ENCODE measurements around the gene CHIA. TPM values are rescaled to one million over a fixed set of nuclear protein-coding genes. Genes with fewer than 3 reads are reported as not detected.

Gene CHIA
- total RNA-seq, 1 experiment from 2014 or later = not detected

- no peaks in the 10 kb centered on the region for H3K36me3 ChIP-seq (ENCODE audit: control insufficient read depth in 1 of 2, insufficient read depth in 2 of 2, low read length in 2 of 2)
- H3K4me3 ChIP-seq (replicated peaks in 1 of 2; ENCODE audit: low read depth in 1 of 2, low read length in 2 of 2) = no peak overlapping the region
- H3K27ac ChIP-seq (ENCODE audit: low read depth, low read length) = no peak overlapping the region
- ATAC-seq (no peak), DNase-seq (ENCODE audit: low read depth, low spot score) (no peak)
- H4K20me1 ChIP-seq (ENCODE audit: insufficient read depth) = no peaks in the 10 kb centered on the region
- H3K9me3 ChIP-seq (ENCODE audit: control insufficient read depth in 1 of 2, insufficient read depth in 1 of 2, low read depth in 1 of 2, low read length in 2 of 2) = no peaks in the 10 kb centered on the region
- intact Hi-C loops (cut with micrococcal nuclease) = no loop called here
- H3K79me2 ChIP-seq (ENCODE audit: insufficient read depth, low read length) = no peaks in the 10 kb centered on the region
- ChIA-PET CTCF (no interaction called here), RAD21 (ENCODE audit: low non-redundant PET in 1 of 2, low total read pairs in 2 of 2, uncharacterized antibody in 2 of 2, unreplicated experiment in 2 of 2) (no interaction called here), POLR2A (no interaction called here)
- BruUV-seq (replicated peaks) = no TSS peak
- no peak overlapping the region for H3K9ac ChIP-seq (ENCODE audit: low read length)
- H2AFZ ChIP-seq (ENCODE audit: low read depth, low read length, poor library complexity, severe bottlenecking) = no peak overlapping the region
- no peaks in the 10 kb centered on the region for H3K4me1 ChIP-seq (ENCODE audit: control insufficient read depth in 1 of 2, insufficient read depth in 2 of 2, low read length in 2 of 2)
- TF ChIP-seq EZH2 (IDR thresholded peaks at IDR 0.05) (no peak), MAX (IDR thresholded peaks at IDR 0.05) (no peak), CEBPB (IDR thresholded peaks at IDR 0.05; ENCODE audit: low read depth) (no peak), CBX3 (IDR thresholded peaks at IDR 0.05; ENCODE audit: low read depth) (no peak)
- peaks cover 14% of the 10 kb centered on the region; the same call in 1 of the 2 replicates for H3K27me3 ChIP-seq (ENCODE audit: insufficient read depth, low read length)
- no peak overlapping the region for H3K4me2 ChIP-seq (ENCODE audit: low read length)
- no peaks in the 10 kb centered on the region for H3K9me2 ChIP-seq (ENCODE audit: insufficient read depth)
Measured at GRCh38 chr1:111286912-111287311, 3.7 kb upstream of the CHIA start.

DNA sequence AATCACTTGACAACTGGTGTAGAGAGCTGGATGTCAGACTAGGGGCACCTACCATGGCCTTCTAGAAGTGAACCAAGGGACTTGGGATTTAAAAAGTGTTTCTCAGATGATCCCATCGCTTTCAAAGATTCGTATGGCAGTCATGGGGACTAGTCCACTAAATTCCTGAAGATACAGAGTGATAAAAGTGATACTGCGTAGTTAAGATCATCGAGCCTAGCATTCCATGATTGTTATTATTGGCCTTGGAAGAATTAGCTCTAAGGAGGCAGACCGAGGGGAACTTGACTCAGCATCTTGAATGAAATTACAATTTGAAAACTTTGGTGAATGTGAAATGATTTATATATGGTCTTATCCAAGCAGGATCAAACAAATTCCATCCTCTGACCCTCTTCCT lies 1.3 kb upstream of the CHIA start:
- Histone ChIP-seq H3K4me3 (replicated peaks in 1 of 2; ENCODE audit: low read depth in 1 of 2, low read length in 2 of 2) (no peak overlapping the region), H2AFZ (ENCODE audit: low read depth, low read length, poor library complexity, severe bottlenecking) (no peak overlapping the region), H3K36me3 (ENCODE audit: control insufficient read depth in 1 of 2, insufficient read depth in 2 of 2, low read length in 2 of 2) (no peaks in the 10 kb centered on the region), H3K4me2 (ENCODE audit: low read length) (no peak overlapping the region), H3K4me1 (ENCODE audit: control insufficient read depth in 1 of 2, insufficient read depth in 2 of 2, low read length in 2 of 2) (no peaks in the 10 kb centered on the region), H4K20me1 (ENCODE audit: insufficient read depth) (no peaks in the 10 kb centered on the region), H3K9ac (ENCODE audit: low read length) (no peak overlapping the region), H3K9me2 (ENCODE audit: insufficient read depth) (no peaks in the 10 kb centered on the region), H3K27ac (ENCODE audit: low read depth, low read length) (no peak overlapping the region), H3K27me3 (ENCODE audit: insufficient read depth, low read length) (peaks cover 14% of the 10 kb centered on the region; the same call in 1 of the 2 replicates), H3K9me3 (ENCODE audit: control insufficient read depth in 1 of 2, insufficient read depth in 1 of 2, low read depth in 1 of 2, low read length in 2 of 2) (no peaks in the 10 kb centered on the region), H3K79me2 (ENCODE audit: insufficient read depth, low read length) (no peaks in the 10 kb centered on the region)
- intact Hi-C loops (cut with micrococcal nuclease) = no loop called here
- no TSS peak for BruUV-seq (replicated peaks)
- ChIA-PET CTCF (no interaction called here), RAD21 (ENCODE audit: low non-redundant PET in 1 of 2, low total read pairs in 2 of 2, uncharacterized antibody in 2 of 2, unreplicated experiment in 2 of 2) (no interaction called here), POLR2A (no interaction called here)
- ATAC-seq (no peak), DNase-seq (ENCODE audit: low read depth, low spot score) (no peak)
- TF ChIP-seq CBX3 (IDR thresholded peaks at IDR 0.05; ENCODE audit: low read depth) (no peak), POLR2AphosphoS5 (IDR thresholded peaks at IDR 0.05; ENCODE audit: low read depth, low read length) (no peak), JUND (IDR thresholded peaks at IDR 0.05) (no peak), SP1 (IDR thresholded peaks at IDR 0.05; ENCODE audit: low read depth) (no peak), EZH2phosphoT487 (IDR thresholded peaks at IDR 0.05; ENCODE audit: borderline replicate concordance) (no peak), EZH2 (IDR thresholded peaks at IDR 0.05) (no peak), SRF (IDR thresholded peaks at IDR 0.05; ENCODE audit: low read depth) (no peak), FOSL1 (IDR thresholded peaks at IDR 0.05; ENCODE audit: low read depth) (no peak), ZNF274 (IDR thresholded peaks at IDR 0.05; ENCODE audit: low read depth, low read length) (no peak), CEBPB (IDR thresholded peaks at IDR 0.05; ENCODE audit: low read depth) (no peak), ZBTB33 (IDR thresholded peaks at IDR 0.05; ENCODE audit: extremely low read depth, insufficient replicate concordance, low read length) (no peak), ATF3 (IDR thresholded peaks at IDR 0.05) (no peak), ZFX (IDR thresholded peaks at IDR 0.05) (no peak)
- TF ChIP-seq, protein P1, sequence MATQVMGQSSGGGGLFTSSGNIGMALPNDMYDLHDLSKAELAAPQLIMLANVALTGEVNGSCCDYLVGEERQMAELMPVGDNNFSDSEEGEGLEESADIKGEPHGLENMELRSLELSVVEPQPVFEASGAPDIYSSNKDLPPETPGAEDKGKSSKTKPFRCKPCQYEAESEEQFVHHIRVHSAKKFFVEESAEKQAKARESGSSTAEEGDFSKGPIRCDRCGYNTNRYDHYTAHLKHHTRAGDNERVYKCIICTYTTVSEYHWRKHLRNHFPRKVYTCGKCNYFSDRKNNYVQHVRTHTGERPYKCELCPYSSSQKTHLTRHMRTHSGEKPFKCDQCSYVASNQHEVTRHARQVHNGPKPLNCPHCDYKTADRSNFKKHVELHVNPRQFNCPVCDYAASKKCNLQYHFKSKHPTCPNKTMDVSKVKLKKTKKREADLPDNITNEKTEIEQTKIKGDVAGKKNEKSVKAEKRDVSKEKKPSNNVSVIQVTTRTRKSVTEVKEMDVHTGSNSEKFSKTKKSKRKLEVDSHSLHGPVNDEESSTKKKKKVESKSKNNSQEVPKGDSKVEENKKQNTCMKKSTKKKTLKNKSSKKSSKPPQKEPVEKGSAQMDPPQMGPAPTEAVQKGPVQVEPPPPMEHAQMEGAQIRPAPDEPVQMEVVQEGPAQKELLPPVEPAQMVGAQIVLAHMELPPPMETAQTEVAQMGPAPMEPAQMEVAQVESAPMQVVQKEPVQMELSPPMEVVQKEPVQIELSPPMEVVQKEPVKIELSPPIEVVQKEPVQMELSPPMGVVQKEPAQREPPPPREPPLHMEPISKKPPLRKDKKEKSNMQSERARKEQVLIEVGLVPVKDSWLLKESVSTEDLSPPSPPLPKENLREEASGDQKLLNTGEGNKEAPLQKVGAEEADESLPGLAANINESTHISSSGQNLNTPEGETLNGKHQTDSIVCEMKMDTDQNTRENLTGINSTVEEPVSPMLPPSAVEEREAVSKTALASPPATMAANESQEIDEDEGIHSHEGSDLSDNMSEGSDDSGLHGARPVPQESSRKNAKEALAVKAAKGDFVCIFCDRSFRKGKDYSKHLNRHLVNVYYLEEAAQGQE (IDR thresholded peaks at IDR 0.05; ENCODE audit: low read depth) = no peak

Measured in HCT116 (cell line).